GM21360 (cell line): ENCODE data around the gene GSG1L.

ENCODE experiments used
- ATAC-seq: cut with Tn5 transposase; IDR thresholded peaks from one replicate; pipeline ENCODE4 v1.9.1; 2021; ENCODE audit warnings: mild to moderate bottlenecking, moderate library complexity; ENCODE audit not compliant: unreplicated experiment

Gene GSG1L

GRCh38 chr16:28063591-28064061, at the start of gene GSG1L:
GSG1L (minus strand) TSS chr16:28063714; CDS start chr16:28063424, 290 bp downstream.
- ATAC-seq = no peak

- no peak for ATAC-seq
Measured at GRCh38 chr16:28112908-28113307, 49.4 kb upstream of the GSG1L start.

- no peak for ATAC-seq
Measured at GRCh38 chr16:28110977-28111376, 47.5 kb upstream of the GSG1L start.

GRCh38 chr16:28110479-28110878, 47.0 kb upstream of the GSG1L start:
- no peak for ATAC-seq

- no peak for ATAC-seq
Measured at GRCh38 chr16:28110074-28110473, 46.6 kb upstream of the GSG1L start.

GRCh38 chr16:28108590-28109247, 45.2 kb upstream of the GSG1L start:
- no peak for ATAC-seq

GRCh38 chr16:28107232-28107631, 43.7 kb upstream of the GSG1L start:
- no peak for ATAC-seq

- no peak for ATAC-seq
Measured at GRCh38 chr16:28106467-28107215, 43.1 kb upstream of the GSG1L start.

- no peak for ATAC-seq
Measured at GRCh38 chr16:28105954-28106353, 42.4 kb upstream of the GSG1L start.

GRCh38 chr16:28105297-28105696, 41.8 kb upstream of the GSG1L start:
- no peak for ATAC-seq

GRCh38 chr16:28104404-28104803, 40.9 kb upstream of the GSG1L start:
- no peak for ATAC-seq

- ATAC-seq = no peak
Measured at GRCh38 chr16:28103516-28104170, 40.1 kb upstream of the GSG1L start.

GRCh38 chr16:28101533-28101890, 38.0 kb upstream of the GSG1L start:
- no peak for ATAC-seq

- no peak for ATAC-seq
Measured at GRCh38 chr16:28100810-28101532, 37.5 kb upstream of the GSG1L start.

GRCh38 chr16:28098959-28099945, 35.7 kb upstream of the GSG1L start:
- ATAC-seq = no peak

- ATAC-seq = no peak
Measured at GRCh38 chr16:28098171-28098958, 34.9 kb upstream of the GSG1L start.

GRCh38 chr16:28096983-28097899, 33.7 kb upstream of the GSG1L start:
- ATAC-seq = no peak

- no peak for ATAC-seq
Measured at GRCh38 chr16:28093385-28093725, 29.8 kb upstream of the GSG1L start.
